ENCODE results near the gene MAP6.

DNA sequence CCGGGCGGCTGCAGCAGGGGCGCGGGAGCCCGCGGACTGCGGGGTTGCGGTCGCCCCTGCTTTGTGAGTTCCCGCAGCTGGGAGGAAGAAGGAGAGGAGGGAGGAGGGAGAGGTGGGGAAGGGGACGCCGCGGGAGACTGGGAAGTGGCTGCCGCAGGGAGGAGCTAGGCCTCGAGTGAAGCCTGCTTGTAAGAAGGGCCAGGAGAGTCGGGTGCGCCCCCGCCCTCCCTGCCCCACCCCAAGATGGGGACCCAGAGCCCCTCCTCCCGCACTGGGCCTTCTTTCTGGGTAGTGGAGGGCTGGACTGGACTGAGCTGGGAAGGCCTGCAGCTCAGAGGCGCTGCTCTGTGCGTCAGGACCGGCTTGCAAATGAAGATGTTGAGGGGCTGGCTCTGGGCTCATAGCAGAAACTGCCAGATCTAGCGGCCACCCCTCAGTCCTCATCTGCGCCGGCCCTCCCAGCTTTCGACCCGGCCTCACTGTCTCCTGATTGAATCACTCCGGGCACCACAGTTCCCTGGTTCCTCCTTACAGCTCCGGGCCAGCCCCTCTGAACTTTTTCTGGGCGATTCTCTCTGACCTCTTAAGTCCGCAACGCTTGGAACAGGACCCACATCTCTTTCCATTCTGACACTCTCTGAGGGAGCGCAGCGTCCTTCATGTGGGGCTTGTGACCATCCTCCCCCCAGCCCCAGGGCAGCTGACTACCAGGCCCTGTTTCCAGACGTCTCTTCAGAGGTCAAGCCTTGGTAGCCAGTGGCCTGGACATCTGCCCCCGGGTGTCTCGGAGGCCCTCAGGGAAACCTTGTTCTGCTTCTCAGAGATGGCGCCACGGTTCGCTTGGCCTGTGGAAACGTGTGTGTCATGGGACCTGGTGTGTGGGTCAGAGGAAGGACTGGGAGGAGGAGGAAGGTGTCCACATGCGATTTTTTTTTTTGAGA is 84.8 kb downstream of the MAP6 start:
- TF ChIP-seq, protein P1, sequence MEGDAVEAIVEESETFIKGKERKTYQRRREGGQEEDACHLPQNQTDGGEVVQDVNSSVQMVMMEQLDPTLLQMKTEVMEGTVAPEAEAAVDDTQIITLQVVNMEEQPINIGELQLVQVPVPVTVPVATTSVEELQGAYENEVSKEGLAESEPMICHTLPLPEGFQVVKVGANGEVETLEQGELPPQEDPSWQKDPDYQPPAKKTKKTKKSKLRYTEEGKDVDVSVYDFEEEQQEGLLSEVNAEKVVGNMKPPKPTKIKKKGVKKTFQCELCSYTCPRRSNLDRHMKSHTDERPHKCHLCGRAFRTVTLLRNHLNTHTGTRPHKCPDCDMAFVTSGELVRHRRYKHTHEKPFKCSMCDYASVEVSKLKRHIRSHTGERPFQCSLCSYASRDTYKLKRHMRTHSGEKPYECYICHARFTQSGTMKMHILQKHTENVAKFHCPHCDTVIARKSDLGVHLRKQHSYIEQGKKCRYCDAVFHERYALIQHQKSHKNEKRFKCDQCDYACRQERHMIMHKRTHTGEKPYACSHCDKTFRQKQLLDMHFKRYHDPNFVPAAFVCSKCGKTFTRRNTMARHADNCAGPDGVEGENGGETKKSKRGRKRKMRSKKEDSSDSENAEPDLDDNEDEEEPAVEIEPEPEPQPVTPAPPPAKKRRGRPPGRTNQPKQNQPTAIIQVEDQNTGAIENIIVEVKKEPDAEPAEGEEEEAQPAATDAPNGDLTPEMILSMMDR (IDR thresholded peaks at IDR 0.05; ENCODE audit: insufficient read depth, low read length, poor library complexity, severe bottlenecking), result no peak
- no peak for TF ChIP-seq EZH2phosphoT487 (conservative IDR thresholded peaks at IDR 0.05; ENCODE audit: low read length)

All from SU-DHL-6 (cell line).